GM12892 (cell line): ENCODE data around the gene TXNDC16. TPM values are rescaled to one million over a fixed set of nuclear protein-coding genes. Genes with fewer than 3 reads are reported as not detected.
A peak's percentile ranks its signal among the peaks of the same experiment; 100 is the strongest.
"Not testable (repeated sequence)": the region's sequence is repeated elsewhere in the genome, so short reads cannot be mapped to it uniquely, and the experiment has no call there.

Experiments used
- DNase-seq: peaks from one replicate; pipeline ENCODE4 v3.0.0; 2011; ENCODE audit not compliant: insufficient read length
- FAIRE-seq: peaks from 2 replicates; lab custom pipeline; 2011; peaks lifted over from hg19 to GRCh38; lab: Jason Lieb, UNC
- POLR2A ChIP-seq: IDR thresholded peaks from 2 replicates; pipeline ENCODE4 v1.6.1; 2011; ENCODE audit warnings: low read depth, low read length, control low read depth
- POLR2AphosphoS5 ChIP-seq: IDR thresholded peaks from 2 replicates; pipeline ENCODE4 v1.6.1; 2011; ENCODE audit warnings: low read depth, low read length, control low read depth
- TAF1 ChIP-seq: IDR thresholded peaks from 2 replicates; pipeline ENCODE4 v1.6.1; 2011; ENCODE audit warnings: low read depth, mild to moderate bottlenecking, control low read depth, low read length, borderline replicate concordance
- polyA plus RNA-seq: library from polyadenylated mRNA; unstranded; fragments of >200 nt; gene quantifications from one replicate; pipeline ENCODE4 v1.2.1, GENCODE V29; 2012; ENCODE audit warnings: missing spikeins, inconsistent platforms; ENCODE audit not compliant: missing spikeins

Gene TXNDC16
- 4.3 TPM for polyA plus RNA-seq

GRCh38 chr14:52552063-52552988 lies at the start of gene TXNDC16, which contains the start of gene GPR137C:
Gene TXNDC16 (minus strand): TSS chr14:52552505. CDS start chr14:52543557, 8,948 bp downstream.
Gene GPR137C (plus strand): TSS chr14:52552836. CDS start chr14:52553148, 312 bp downstream.
- TF ChIP-seq TAF1 (no peak; the same call in 1 of the 2 replicates), POLR2AphosphoS5 (peak; percentile 83), POLR2A (peak; percentile 93)
- peak; percentile 99 for FAIRE-seq

GRCh38 chr14:52599974-52600373 lies 47.7 kb upstream of the TXNDC16 start:
- DNase-seq: no peak
- no peak for FAIRE-seq
- no peak for TF ChIP-seq POLR2AphosphoS5
- no peak for TF ChIP-seq POLR2A
- TF ChIP-seq TAF1: no peak

More at GRCh38 chr14:52552063-52552988, at the start of gene TXNDC16, which contains the start of gene GPR137C:
- peak; percentile 84 for DNase-seq

GRCh38 chr14:52598568-52598967 lies 46.3 kb upstream of the TXNDC16 start:
- DNase-seq: no peak
- TF ChIP-seq POLR2A: no peak
- no peak for TF ChIP-seq POLR2AphosphoS5
- TF ChIP-seq TAF1: no peak
- no peak for FAIRE-seq

GRCh38 chr14:52596861-52597260 lies 44.6 kb upstream of the TXNDC16 start:
- TF ChIP-seq TAF1 (no peak), POLR2A (no peak)
- no peak for FAIRE-seq
- DNase-seq: no peak

GRCh38 chr14:52596320-52596719 lies 44.0 kb upstream of the TXNDC16 start:
- TF ChIP-seq POLR2AphosphoS5 (no peak), POLR2A (no peak), TAF1 (no peak)
- DNase-seq (no peak), FAIRE-seq (no peak)

GRCh38 chr14:52590318-52590717 lies 38.0 kb upstream of the TXNDC16 start:
- no peak for FAIRE-seq
- no peak for DNase-seq
- TF ChIP-seq POLR2A (no peak), POLR2AphosphoS5 (no peak), TAF1 (no peak)

GRCh38 chr14:52589646-52590045 lies 37.3 kb upstream of the TXNDC16 start:
- no peak for TF ChIP-seq POLR2AphosphoS5
- no peak for TF ChIP-seq TAF1
- FAIRE-seq (no peak), DNase-seq (no peak)

GRCh38 chr14:52583544-52583943 lies 31.2 kb upstream of the TXNDC16 start:
- TF ChIP-seq TAF1: no peak
- no peak for TF ChIP-seq POLR2A
- TF ChIP-seq POLR2AphosphoS5: no peak
- DNase-seq: no peak
- FAIRE-seq: no peak

GRCh38 chr14:52575858-52576257 lies 23.6 kb upstream of the TXNDC16 start:
- no peak for FAIRE-seq
- TF ChIP-seq TAF1: no peak
- TF ChIP-seq POLR2AphosphoS5: no peak
- DNase-seq: no peak

GRCh38 chr14:52568454-52568853 lies 16.1 kb upstream of the TXNDC16 start:
- not testable (repeated sequence) for FAIRE-seq

GRCh38 chr14:52563120-52563519 lies 10.8 kb upstream of the TXNDC16 start:
- TF ChIP-seq TAF1: no peak
- no peak for TF ChIP-seq POLR2A
- TF ChIP-seq POLR2AphosphoS5: no peak
- DNase-seq (no peak), FAIRE-seq (no peak)

More at GRCh38 chr14:52568454-52568853, 16.1 kb upstream of the TXNDC16 start:
- not testable (repeated sequence) for DNase-seq

- FAIRE-seq: no peak
- TF ChIP-seq POLR2AphosphoS5 (no peak), POLR2A (no peak), TAF1 (no peak)
Observed at GRCh38 chr14:52558688-52559087, 6.4 kb upstream of the TXNDC16 start.

GRCh38 chr14:52553671-52554575 lies 1.6 kb upstream of the TXNDC16 start:
- peak; percentile 91 for FAIRE-seq
- TF ChIP-seq POLR2AphosphoS5: no peak
- no peak for TF ChIP-seq POLR2A
- TF ChIP-seq TAF1: no peak
- peak; percentile 12 for DNase-seq

More at GRCh38 chr14:52558688-52559087, 6.4 kb upstream of the TXNDC16 start:
- no peak for DNase-seq
